ENCODE measurements around the gene SSBP2.

DNA sequence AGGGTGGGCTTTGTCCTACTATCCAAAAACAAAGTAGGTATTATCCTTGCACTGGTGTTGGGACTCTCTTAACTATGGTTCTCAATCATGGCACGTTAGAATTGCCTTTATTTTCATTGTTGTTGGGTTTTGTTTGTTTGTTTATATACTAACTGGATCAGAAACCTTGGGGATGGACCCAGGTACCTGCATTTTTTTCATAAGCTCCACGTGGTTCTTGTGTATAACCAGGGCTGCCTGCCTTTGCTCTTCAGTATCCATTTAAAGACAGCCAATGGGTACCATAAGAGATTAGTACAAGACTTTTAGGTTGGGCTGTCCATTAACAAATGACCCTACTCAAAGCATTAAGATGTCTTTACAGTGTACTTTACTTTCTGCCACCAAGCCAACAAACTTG is 2.5 kb upstream of the SSBP2 start:
- TF ChIP-seq, protein P1, sequence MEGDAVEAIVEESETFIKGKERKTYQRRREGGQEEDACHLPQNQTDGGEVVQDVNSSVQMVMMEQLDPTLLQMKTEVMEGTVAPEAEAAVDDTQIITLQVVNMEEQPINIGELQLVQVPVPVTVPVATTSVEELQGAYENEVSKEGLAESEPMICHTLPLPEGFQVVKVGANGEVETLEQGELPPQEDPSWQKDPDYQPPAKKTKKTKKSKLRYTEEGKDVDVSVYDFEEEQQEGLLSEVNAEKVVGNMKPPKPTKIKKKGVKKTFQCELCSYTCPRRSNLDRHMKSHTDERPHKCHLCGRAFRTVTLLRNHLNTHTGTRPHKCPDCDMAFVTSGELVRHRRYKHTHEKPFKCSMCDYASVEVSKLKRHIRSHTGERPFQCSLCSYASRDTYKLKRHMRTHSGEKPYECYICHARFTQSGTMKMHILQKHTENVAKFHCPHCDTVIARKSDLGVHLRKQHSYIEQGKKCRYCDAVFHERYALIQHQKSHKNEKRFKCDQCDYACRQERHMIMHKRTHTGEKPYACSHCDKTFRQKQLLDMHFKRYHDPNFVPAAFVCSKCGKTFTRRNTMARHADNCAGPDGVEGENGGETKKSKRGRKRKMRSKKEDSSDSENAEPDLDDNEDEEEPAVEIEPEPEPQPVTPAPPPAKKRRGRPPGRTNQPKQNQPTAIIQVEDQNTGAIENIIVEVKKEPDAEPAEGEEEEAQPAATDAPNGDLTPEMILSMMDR (IDR thresholded peaks at IDR 0.05), result no peak
- TF ChIP-seq POLR2A (IDR thresholded peaks at IDR 0.05), result no peak

Data from esophagus squamous epithelium (tissue), 4 donors.